ENCODE measurements around the gene MBTPS1. TPM values are rescaled to one million over a fixed set of nuclear protein-coding genes. Genes with fewer than 3 reads are reported as not detected.

MBTPS1 gene
- total and polyA plus RNA-seq, 2 donors from 2014 or later = 45.5 to 91.7 TPM

DNA sequence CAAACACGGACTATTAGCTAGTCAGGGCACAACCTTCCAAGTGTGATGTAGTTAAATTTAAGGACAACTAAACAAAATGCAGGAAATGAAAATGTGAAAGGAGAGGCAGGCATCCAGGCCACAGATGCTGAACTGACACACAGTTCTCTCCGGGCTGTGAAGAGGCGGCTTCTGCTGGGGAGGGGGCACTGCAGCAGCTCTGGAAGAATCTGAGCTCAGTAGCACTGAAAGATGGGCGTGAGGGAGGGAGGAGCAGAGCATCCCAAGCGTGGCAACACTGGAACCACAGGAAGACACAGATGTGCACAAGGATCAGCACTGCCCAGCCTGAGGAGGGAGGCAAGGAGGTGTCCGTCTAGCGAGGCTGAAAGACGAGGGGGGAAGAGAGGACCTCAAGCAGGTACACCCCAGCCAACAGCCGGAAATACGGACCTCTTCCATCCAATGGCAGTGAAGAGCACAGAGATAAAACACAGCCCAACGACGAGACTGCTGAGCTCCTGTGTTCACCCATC is 11.4 kb downstream of the MBTPS1 start:
- Histone ChIP-seq H3K4me1 (ENCODE audit: control insufficient read depth in 2 of 3, insufficient read depth in 2 of 3, low read depth in 1 of 3, low read length in 3 of 3) (peaks cover 0 to 11% (median 0%) of the 10 kb centered on the region in 3 donors), H3K4me3 (ENCODE audit: low read length in 3 of 3) (no peak overlapping the region), H3K9me3 (ENCODE audit: control insufficient read depth in 2 of 3, insufficient read depth in 1 of 3, low read length in 3 of 3) (no peaks in the 10 kb centered on the region), H3K36me3 (ENCODE audit: control insufficient read depth in 2 of 3, insufficient read depth in 3 of 3, low read length in 3 of 3) (peaks cover 0 to 2% (median 0%) of the 10 kb centered on the region in 3 donors), H3K27me3 (ENCODE audit: control insufficient read depth, insufficient read depth, low read length) (no peaks in the 10 kb centered on the region), H3K27ac (ENCODE audit: low read depth in 2 of 2, low read length in 2 of 2) (no peak overlapping the region), H3K9ac (ENCODE audit: low read length in 3 of 3) (no peak overlapping the region)
- FAIRE-seq (no peak), DNase-seq (peak in 1 of 5 donors; percentile 26)
- TF ChIP-seq CTCF (IDR thresholded peaks at IDR 0.05; ENCODE audit: borderline replicate concordance, extremely low read depth, insufficient read depth) = no peak
- intact Hi-C loops (cut with DNase I) = no loop called here

GRCh38 chr16:84104231-84104630 is 12.5 kb downstream of the MBTPS1 start:
- DNase-seq (no peak), FAIRE-seq (no peak)
- TF ChIP-seq CTCF (IDR thresholded peaks at IDR 0.05; ENCODE audit: borderline replicate concordance, extremely low read depth, insufficient read depth) = no peak
- Histone ChIP-seq H3K9ac (ENCODE audit: low read length in 3 of 3) (no peak overlapping the region), H3K27me3 (ENCODE audit: control insufficient read depth, insufficient read depth, low read length) (no peaks in the 10 kb centered on the region), H3K4me3 (ENCODE audit: low read length in 3 of 3) (no peak overlapping the region), H3K4me1 (ENCODE audit: control insufficient read depth in 2 of 3, insufficient read depth in 2 of 3, low read depth in 1 of 3, low read length in 3 of 3) (peaks cover 0 to 9% (median 0%) of the 10 kb centered on the region in 3 donors), H3K36me3 (ENCODE audit: control insufficient read depth in 2 of 3, insufficient read depth in 3 of 3, low read length in 3 of 3) (peaks cover 0 to 2% (median 0%) of the 10 kb centered on the region in 3 donors), H3K9me3 (ENCODE audit: control insufficient read depth in 2 of 3, insufficient read depth in 1 of 3, low read length in 3 of 3) (no peaks in the 10 kb centered on the region), H3K27ac (ENCODE audit: low read depth in 2 of 2, low read length in 2 of 2) (no peak overlapping the region)
- intact Hi-C loops (cut with DNase I) = no loop called here

DNA sequence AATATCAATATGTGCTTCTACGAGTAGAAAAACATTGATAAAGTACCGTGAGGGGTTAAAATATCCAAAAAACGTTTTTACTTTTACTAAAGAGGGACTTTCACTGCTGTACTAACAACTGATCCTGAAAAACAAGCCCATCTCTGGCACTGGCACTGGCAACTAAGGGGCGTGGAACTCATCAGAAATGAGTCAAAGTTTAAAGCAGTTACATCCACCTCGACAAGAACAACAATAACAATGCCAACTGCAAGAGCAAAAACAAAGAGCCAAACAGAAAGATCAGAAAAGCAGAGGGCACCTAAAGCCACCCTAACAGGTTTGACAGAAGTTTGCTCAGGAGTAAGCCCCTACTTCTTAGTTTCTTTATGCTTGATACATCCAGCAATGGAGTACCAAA is 13.1 kb downstream of the MBTPS1 start:
- DNase-seq = no peak
- TF ChIP-seq CTCF (IDR thresholded peaks at IDR 0.05; ENCODE audit: borderline replicate concordance, extremely low read depth, insufficient read depth) = no peak
- H3K27ac ChIP-seq (ENCODE audit: low read depth in 2 of 2, low read length in 2 of 2) = no peak overlapping the region
- intact Hi-C loops (cut with DNase I) = no loop called here
- peaks cover 0 to 2% (median 0%) of the 10 kb centered on the region in 3 donors for H3K36me3 ChIP-seq (ENCODE audit: control insufficient read depth in 2 of 3, insufficient read depth in 3 of 3, low read length in 3 of 3)
- no peak overlapping the region for H3K9ac ChIP-seq (ENCODE audit: low read length in 3 of 3)
- H3K9me3 ChIP-seq (ENCODE audit: control insufficient read depth in 2 of 3, insufficient read depth in 1 of 3, low read length in 3 of 3) = no peaks in the 10 kb centered on the region
- no peak overlapping the region for H3K4me3 ChIP-seq (ENCODE audit: low read length in 3 of 3)
- H3K4me1 ChIP-seq (ENCODE audit: control insufficient read depth in 2 of 3, insufficient read depth in 2 of 3, low read depth in 1 of 3, low read length in 3 of 3) = peaks cover 0 to 9% (median 0%) of the 10 kb centered on the region in 3 donors
- no peak for FAIRE-seq
- H3K27me3 ChIP-seq (ENCODE audit: control insufficient read depth, insufficient read depth, low read length) = no peaks in the 10 kb centered on the region

GRCh38 chr16:84098939-84099338 is 17.8 kb downstream of the MBTPS1 start:
- peaks cover 0 to 37% (median 19%) of the 10 kb centered on the region in 3 donors for H3K36me3 ChIP-seq (ENCODE audit: control insufficient read depth in 2 of 3, insufficient read depth in 3 of 3, low read length in 3 of 3)
- H3K9me3 ChIP-seq (ENCODE audit: control insufficient read depth in 2 of 3, insufficient read depth in 1 of 3, low read length in 3 of 3) = no peaks in the 10 kb centered on the region
- no peaks in the 10 kb centered on the region for H3K27me3 ChIP-seq (ENCODE audit: control insufficient read depth, insufficient read depth, low read length)
- intact Hi-C loops (cut with DNase I) = no loop called here
- no peak overlapping the region for H3K4me3 ChIP-seq (ENCODE audit: low read length in 3 of 3)
- H3K9ac ChIP-seq (ENCODE audit: low read length in 3 of 3) = no peak overlapping the region
- peaks cover 0 to 3% (median 0%) of the 10 kb centered on the region in 3 donors for H3K4me1 ChIP-seq (ENCODE audit: control insufficient read depth in 2 of 3, insufficient read depth in 2 of 3, low read depth in 1 of 3, low read length in 3 of 3)
- FAIRE-seq (no peak), DNase-seq (no peak)
- no peak overlapping the region for H3K27ac ChIP-seq (ENCODE audit: low read depth in 2 of 2, low read length in 2 of 2)
- no peak for TF ChIP-seq CTCF (IDR thresholded peaks at IDR 0.05; ENCODE audit: borderline replicate concordance, extremely low read depth, insufficient read depth)

Data from kidney (tissue), 14 donors.